Esophagus squamous epithelium (tissue), 5 donors: ENCODE measurements around the gene EXOSC5. TPM values are rescaled to one million over a fixed set of nuclear protein-coding genes. Genes with fewer than 3 reads are reported as not detected.
A peak's percentile ranks its signal among the peaks of the same experiment; 100 is the strongest.
"Not testable (repeated sequence)": the region's sequence is repeated elsewhere in the genome, so short reads cannot be mapped to it uniquely, and the experiment has no call there.

ENCODE experiments used
- DNase-seq: peaks from one replicate; lab custom pipeline; 2025; lab: John Stamatoyannopoulos, UW
- H3K27ac ChIP-seq, 4 donors: fragments of 200-600 bp; sonication (generic); one replicate each; pipeline ENCODE4 v1.5.1; 2016 to 2019; ENCODE audit warnings: mild to moderate bottlenecking in 1 of 4
- H3K27me3 ChIP-seq, 4 donors: fragments of 200-600 bp; sonication (generic); 1 replicate in 3 of 4; 2 replicates in 1 of 4; pipeline versions ENCODE4 v1.5.1 to v1.6.0; 2017 to 2021; ENCODE audit warnings: antibody characterized with exemption in 1 of 4
- H3K36me3 ChIP-seq, 3 donors: fragments of 200-600 bp; sonication (generic); one replicate each; pipeline ENCODE4 v1.5.1; 2016 to 2019
- H3K4me1 ChIP-seq, 3 donors: fragments of 200-600 bp; sonication (generic); one replicate each; pipeline ENCODE4 v1.5.1; 2017 to 2019
- H3K4me3 ChIP-seq, 4 donors: fragments of 200-600 bp; sonication (generic); 1 replicate in 3 of 4; 2 replicates in 1 of 4; pipeline ENCODE4 v1.5.1; 2016 to 2019; ENCODE audit warnings: mild to moderate bottlenecking in 2 of 4, moderate library complexity in 1 of 4
- H3K9me3 ChIP-seq, 3 donors: fragments of 200-600 bp; sonication (generic); one replicate each; pipeline ENCODE4 v1.5.1; 2016 to 2019
- CTCF ChIP-seq, 6 experiments: fragments of 450-650 bp in 4 of 6; fragments of 200-600 bp in 2 of 6; sonication (generic) in 2 of 6; IDR thresholded peaks; one replicate each; pipeline ENCODE4 v1.5.1; 2016 to 2019; ENCODE audit warnings: antibody characterized with exemption in 6 of 6, mild to moderate bottlenecking in 4 of 6, moderate library complexity in 4 of 6
- POLR2A ChIP-seq, 4 donors: fragments of 450-650 bp; IDR thresholded peaks; one replicate each; pipeline ENCODE4 v1.6.1; 2017; ENCODE audit warnings: antibody characterized with exemption in 4 of 4, mild to moderate bottlenecking in 4 of 4, moderate library complexity in 3 of 4
- WGBS, 2 donors: methylation state at CpG; one replicate each; pipeline ENCODE4 v1.1.5; 2018; 5-methylcytosine and 5-hydroxymethylcytosine counted together
- intact Hi-C: fragments of 100-400 bp; cut with DNase I; formaldehyde crosslinking; loops from one replicate; pipeline ENCODE4 v1.15.0; 2022
- total RNA-seq, 4 donors: library from RNA; depleted of rRNA; stranded (reverse); fragments of >200 nt; gene quantifications; one replicate each; pipeline ENCODE4 v1.1.0, GENCODE V29; 2016
- donor health status: DM: yes; HTN: yes; CAD: no.

Gene EXOSC5
- total RNA-seq, 4 donors from 2014 or later = 22.4 to 37.0 (median 28.6) TPM

- no peak for TF ChIP-seq CTCF (IDR thresholded peaks at IDR 0.05)
- no peak for TF ChIP-seq POLR2A (IDR thresholded peaks at IDR 0.05)
- DNase-seq = no peak
- intact Hi-C loops = no loop called here
- peaks cover 4 to 23% (median 9%) of the 10 kb centered on the region in 3 donors for H3K4me1 ChIP-seq
- H3K9me3 ChIP-seq = no peaks in the 10 kb centered on the region
- peaks cover 6 to 58% (median 16%) of the 10 kb centered on the region in 3 donors for H3K36me3 ChIP-seq
- H3K27me3 ChIP-seq = no peaks in the 10 kb centered on the region
- H3K27ac ChIP-seq = no peak overlapping the region
- WGBS, 2 donors = 89% methylated on average over 9 to 12 of the region's 12 CpGs
- H3K4me3 ChIP-seq = no peak overlapping the region
These were observed 4.4 kb downstream of the EXOSC5 start for GRCh38 chr19:41392775-41393174.

GRCh38 chr19:41391618-41392017 lies 5.5 kb downstream of the EXOSC5 start:
- Histone ChIP-seq H3K4me3 (no peak overlapping the region), H3K9me3 (no peaks in the 10 kb centered on the region), H3K27ac (no peak overlapping the region), H3K4me1 (peaks cover 0 to 27% (median 12%) of the 10 kb centered on the region in 3 donors), H3K27me3 (no peaks in the 10 kb centered on the region), H3K36me3 (peaks cover 6 to 60% (median 16%) of the 10 kb centered on the region in 3 donors)
- DNase-seq = no peak
- TF ChIP-seq CTCF (IDR thresholded peaks at IDR 0.05) = no peak
- TF ChIP-seq POLR2A (IDR thresholded peaks at IDR 0.05) = no peak
- 86 to 91% methylated on average over 11 of the region's 11 CpGs for WGBS, 2 donors
- intact Hi-C loops = no loop called here

- Histone ChIP-seq H3K4me3 (no peak overlapping the region), H3K27me3 (no peaks in the 10 kb centered on the region), H3K4me1 (peaks cover 0 to 21% (median 12%) of the 10 kb centered on the region in 3 donors), H3K27ac (peak overlapping the region; percentile 25 to 66 (median 62)), H3K36me3 (peaks cover under 1 to 87% (median 13%) of the 10 kb centered on the region in 3 donors), H3K9me3 (no peaks in the 10 kb centered on the region)
- 34 to 45% methylated on average over 6 to 12 of the region's 13 CpGs for WGBS, 2 donors
- TF ChIP-seq CTCF (IDR thresholded peaks at IDR 0.05) = no peak
- no peak for TF ChIP-seq POLR2A (IDR thresholded peaks at IDR 0.05)
- DNase-seq = no peak
- intact Hi-C loops = no loop called here
These were observed 10.7 kb downstream of the EXOSC5 start for GRCh38 chr19:41386442-41386841.

- WGBS, 2 donors = 71 to 82% methylated on average over 5 of the region's 5 CpGs
- H3K4me3 ChIP-seq = no peak overlapping the region
- H3K27me3 ChIP-seq = no peaks in the 10 kb centered on the region
- peaks cover 0 to 68% (median 0%) of the 10 kb centered on the region in 3 donors for H3K36me3 ChIP-seq
- H3K27ac ChIP-seq = no peak overlapping the region
- peaks cover 0 to 34% (median 15%) of the 10 kb centered on the region in 3 donors for H3K4me1 ChIP-seq
- DNase-seq = no peak
- no peak for TF ChIP-seq POLR2A (IDR thresholded peaks at IDR 0.05)
- no peak for TF ChIP-seq CTCF (IDR thresholded peaks at IDR 0.05)
- no peaks in the 10 kb centered on the region for H3K9me3 ChIP-seq
- intact Hi-C loops = no loop called here
These were observed 12.8 kb downstream of the EXOSC5 start for GRCh38 chr19:41384351-41384750.

GRCh38 chr19:41381536-41381935 lies 15.6 kb downstream of the EXOSC5 start:
- H3K27me3 ChIP-seq, H3K9me3 ChIP-seq, intact Hi-C loops, H3K4me3 ChIP-seq, H3K27ac ChIP-seq, DNase-seq: not testable (repeated sequence)
- WGBS, 2 donors = 75 to 98% methylated on average over 3 to 8 of the region's 8 CpGs
- peaks cover 7 to 46% (median 18%) of the 10 kb centered on the region in 3 donors for H3K4me1 ChIP-seq
- H3K36me3 ChIP-seq = peaks cover 0 to 50% (median 0%) of the 10 kb centered on the region in 3 donors
